B cell (primary cell): ENCODE data around the gene SPEN. TPM values are rescaled to one million over a fixed set of nuclear protein-coding genes. Genes with fewer than 3 reads are reported as not detected.
A peak's percentile ranks its signal among the peaks of the same experiment; 100 is the strongest.

Experiments used
- ATAC-seq: fragments of 200-7000 bp; cut with Tn5 transposase; one replicate; pipeline ENCODE4 v1.10.0; 2021; ENCODE audit warnings: low read depth, mild to moderate bottlenecking, moderate number of reproducible peaks, moderate library complexity
- CTCF ChIA-PET: fragments of 350-600 bp; sonication (Branson Sonifier 250); formaldehyde crosslinking; loops from one replicate; lab custom pipeline; 2021; ENCODE audit warnings: antibody characterized with exemption, inconsistent platforms; lab: Charles Lee
- POLR2A ChIA-PET: fragments of 350-600 bp; sonication (Branson Sonifier 250); formaldehyde crosslinking; loops from one replicate; lab custom pipeline; 2021; ENCODE audit warnings: antibody characterized with exemption; lab: Charles Lee
- DNase-seq: peaks from one replicate; pipeline ENCODE4 v3.0.0; 2013
- H2AFZ ChIP-seq: 2 replicates; pipeline ENCODE4 v1.6.1; 2012; ENCODE audit warnings: mild to moderate bottlenecking, low read depth, low read length; ENCODE audit not compliant: insufficient read depth, poor library complexity, severe bottlenecking
- H3K27ac ChIP-seq, 2 donors: 1 replicate in 1 of 2; 2 replicates in 1 of 2; pipeline ENCODE4 v1.5.1; 2012 to 2013; ENCODE audit warnings: low read length in 2 of 2, mild to moderate bottlenecking in 2 of 2, moderate library complexity in 1 of 2
- H3K27me3 ChIP-seq, 4 experiments: fragments of 200-600 bp in 1 of 4; sonication (generic) in 1 of 4; replicated peaks in 1 of 4; 1 replicate in 2 of 4; 2 replicates in 2 of 4; pipeline versions ENCODE4 v1.6.1 to v1.7.0; 2013 to 2016; ENCODE audit warnings: low read length in 3 of 4, mild to moderate bottlenecking in 2 of 4, mixed read lengths in 1 of 4, moderate library complexity in 1 of 4; ENCODE audit not compliant: insufficient read depth in 4 of 4, control insufficient read depth in 3 of 4; ENCODE audit errors: control extremely low read depth in 1 of 4
- H3K36me3 ChIP-seq, 2 experiments: replicated peaks in 1 of 2; 1 replicate in 1 of 2; 2 replicates in 1 of 2; pipeline versions ENCODE4 v1.6.1 to v1.7.1; 2013; ENCODE audit warnings: low read length in 1 of 2; ENCODE audit not compliant: insufficient read depth in 2 of 2, control insufficient read depth in 1 of 2; ENCODE audit errors: control extremely low read depth in 1 of 2, extremely low read depth in 1 of 2
- H3K4me1 ChIP-seq, 2 donors: fragments of 200-600 bp in 1 of 2; sonication (generic) in 1 of 2; 1 replicate in 1 of 2; 2 replicates in 1 of 2; pipeline versions ENCODE4 v1.5.1 to v1.6.1; 2013 to 2017; ENCODE audit warnings: low read length in 2 of 2; ENCODE audit not compliant: control insufficient read depth in 2 of 2, insufficient read depth in 2 of 2
- H3K4me2 ChIP-seq: replicated peaks from 2 replicates; pipeline ENCODE3; 2012; ENCODE audit warnings: mild to moderate bottlenecking, low read depth, low read length; ENCODE audit not compliant: poor library complexity, severe bottlenecking
- H3K4me3 ChIP-seq, 5 experiments: fragments of 200-600 bp in 1 of 5; sonication (generic) in 1 of 5; 1 replicate in 3 of 5; 2 replicates in 2 of 5; pipeline versions ENCODE4 v1.5.1 to v1.7.0; 2011 to 2016; ENCODE audit warnings: low read length in 4 of 5, mild to moderate bottlenecking in 4 of 5, low read depth in 2 of 5, control low read depth in 1 of 5, moderate library complexity in 1 of 5; ENCODE audit not compliant: insufficient read depth in 1 of 5; ENCODE audit errors: control extremely low read depth in 1 of 5, extremely low read depth in 1 of 5
- H3K79me2 ChIP-seq: fragments of 200-600 bp; sonication (generic); one replicate; pipeline ENCODE4 v1.6.0; 2016; ENCODE audit warnings: low read length; ENCODE audit not compliant: control insufficient read depth, insufficient read depth
- H3K9ac ChIP-seq: fragments of 200-600 bp; sonication (generic); 2 replicates; pipeline ENCODE4 v1.6.1; 2017; ENCODE audit warnings: mild to moderate bottlenecking, low read length, moderate library complexity
- H3K9me3 ChIP-seq, 3 donors: one replicate each; pipeline versions ENCODE4 v1.6.1 to v1.7.1; 2013; ENCODE audit warnings: low read length in 2 of 3; ENCODE audit not compliant: control insufficient read depth in 2 of 3, insufficient read depth in 1 of 3; ENCODE audit errors: control extremely low read depth in 1 of 3
- H4K20me1 ChIP-seq: 2 replicates; pipeline ENCODE4 v1.6.0; 2012; ENCODE audit warnings: mild to moderate bottlenecking, low read length; ENCODE audit not compliant: insufficient read depth, control insufficient read depth, poor library complexity, severe bottlenecking
- H3K27ac Mint-ChIP-seq: one replicate; pipeline ENCODE4 v1.8.0; 2021; ENCODE audit warnings: mixed read lengths
- H3K27me3 Mint-ChIP-seq: one replicate; pipeline ENCODE4 v1.8.0; 2021; ENCODE audit warnings: mixed read lengths
- H3K4me1 Mint-ChIP-seq: one replicate; pipeline ENCODE4 v1.8.0; 2021; ENCODE audit warnings: mixed read lengths
- H3K4me3 Mint-ChIP-seq: one replicate; pipeline ENCODE4 v1.8.0; 2021; ENCODE audit warnings: mixed read lengths
- H3K9me3 Mint-ChIP-seq: one replicate; pipeline ENCODE4 v1.8.0; 2022; ENCODE audit warnings: mixed read lengths; ENCODE audit not compliant: insufficient read depth
- CTCF ChIP-seq: fragments of 200-600 bp; IDR thresholded peaks from one replicate; pipeline ENCODE4 v1.8.0; 2022; ENCODE audit warnings: antibody characterized with exemption, mild to moderate bottlenecking
- EZH2 ChIP-seq: IDR thresholded peaks from 2 replicates; pipeline ENCODE4 v1.6.1; 2012; ENCODE audit warnings: borderline replicate concordance, low read depth, mild to moderate bottlenecking, moderate library complexity, low read length; ENCODE audit not compliant: insufficient read depth, poor library complexity, severe bottlenecking
- WGBS: methylation state at CpG from one replicate; pipeline ENCODE4 v1.1.5; 2013; ENCODE audit warnings: missing lambda C conversion rate; ENCODE audit not compliant: insufficient coverage; 5-methylcytosine and 5-hydroxymethylcytosine counted together
- intact Hi-C: fragments of 100-400 bp; cut with micrococcal nuclease; formaldehyde crosslinking; loops from one replicate; pipeline ENCODE4 v1.10.0; 2022
- polyA plus RNA-seq: library from polyadenylated mRNA; depleted of rRNA; stranded (reverse); fragments of >200 nt; gene quantifications from 2 replicates; pipeline ENCODE4 v1.2.3, GENCODE V29; 2012
- total RNA-seq, 2 donors: library from RNA; stranded (reverse); fragments of 120-200 nt in 1 of 2; gene quantifications; 1 replicate in 1 of 2; 2 replicates in 1 of 2; pipeline versions ENCODE4 v1.2.3 to v1.2.4, GENCODE V29; 2013 to 2022

Gene SPEN
- total and polyA plus RNA-seq, 2 donors (not counting 1 experiment from before 2014, with no cell fraction given): 29.1 to 126 TPM

- H3K27me3 Mint-ChIP-seq: no peaks in the 10 kb centered on the region
- Histone ChIP-seq H3K4me3 (no peak overlapping the region), H3K4me1 (peaks cover 28 to 55% of the 10 kb centered on the region in 2 donors), H3K9ac (no peak overlapping the region), H3K9me3 (no peaks in the 10 kb centered on the region), H3K27me3 (no peaks in the 10 kb centered on the region), H3K4me2 (no peak overlapping the region), H4K20me1 (peaks cover 45% of the 10 kb centered on the region), H2AFZ (no peak overlapping the region), H3K79me2 (peaks cover 54% of the 10 kb centered on the region), H3K27ac (no peak overlapping the region), H3K36me3 (peaks cover 0 to 67% of the 10 kb centered on the region in 2 experiments)
- CTCF ChIA-PET: interaction anchor here (1.1 kb wide), 1 partner anchor 131 kb away, joined by 3 read pairs; no protein-coding TSS in a partner anchor
- no peaks in the 10 kb centered on the region for H3K9me3 Mint-ChIP-seq
- peak overlapping the region; percentile 97 for H3K27ac Mint-ChIP-seq
- intact Hi-C loops: no loop called here
- ATAC-seq (no peak), DNase-seq (peak; percentile 7)
- POLR2A ChIA-PET: no interaction called here
- TF ChIP-seq EZH2 (no peak), CTCF (no peak)
- H3K4me3 Mint-ChIP-seq: peak overlapping the region; percentile 77
- WGBS: 92% methylated on average over 16 of the region's 18 CpGs
- H3K4me1 Mint-ChIP-seq: peaks cover 48% of the 10 kb centered on the region
These were observed 99.3 kb downstream of the SPEN start for GRCh38 chr1:15946571-15947381.
